IPS DF 4.7 (cell line): ENCODE measurements around the gene EXOC4.
"Not testable (repeated sequence)": the region's sequence is repeated elsewhere in the genome, so short reads cannot be mapped to it uniquely, and the experiment has no call there.

Source experiments
- DNase-seq: peaks from one replicate; pipeline ENCODE4 v3.0.0-alpha.2; 2013; ENCODE audit warnings: low spot score; ENCODE audit errors: extremely low read depth

EXOC4 gene

DNA sequence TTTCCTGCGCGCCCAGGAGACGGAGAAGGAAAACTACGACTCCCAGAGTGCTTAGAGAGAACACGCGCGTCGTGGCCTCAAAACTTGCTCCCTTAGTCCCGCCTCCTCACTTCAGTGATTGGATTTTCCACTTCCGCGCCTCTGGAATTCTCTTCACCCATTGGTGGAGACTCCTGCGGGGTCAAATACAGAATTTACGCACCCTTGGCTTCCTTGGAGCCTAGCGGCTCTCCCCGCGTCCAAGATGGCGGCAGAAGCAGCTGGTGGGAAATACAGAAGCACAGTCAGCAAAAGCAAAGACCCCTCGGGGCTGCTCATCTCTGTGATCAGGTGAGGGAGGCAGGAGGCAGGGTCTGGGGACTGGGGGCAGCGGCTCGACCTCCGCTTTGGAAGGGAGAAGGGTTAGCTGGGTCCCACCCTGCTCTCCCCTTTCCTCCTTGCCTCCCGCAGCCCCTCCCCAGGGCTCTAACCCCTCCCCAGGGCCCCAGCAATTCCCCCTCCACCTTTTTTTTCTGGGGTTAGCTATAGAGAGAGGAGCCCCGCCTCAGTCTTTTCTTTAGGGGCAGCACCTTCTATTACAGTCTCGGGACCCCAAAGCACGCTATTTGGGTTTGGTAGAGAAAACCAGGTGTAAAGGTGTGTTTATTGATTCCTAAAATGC lies at the start of gene EXOC4:
Gene EXOC4 (plus strand): TSS at position 221 of the 661 bp plus-strand sequence.
- peak; percentile 98 for DNase-seq

DNA sequence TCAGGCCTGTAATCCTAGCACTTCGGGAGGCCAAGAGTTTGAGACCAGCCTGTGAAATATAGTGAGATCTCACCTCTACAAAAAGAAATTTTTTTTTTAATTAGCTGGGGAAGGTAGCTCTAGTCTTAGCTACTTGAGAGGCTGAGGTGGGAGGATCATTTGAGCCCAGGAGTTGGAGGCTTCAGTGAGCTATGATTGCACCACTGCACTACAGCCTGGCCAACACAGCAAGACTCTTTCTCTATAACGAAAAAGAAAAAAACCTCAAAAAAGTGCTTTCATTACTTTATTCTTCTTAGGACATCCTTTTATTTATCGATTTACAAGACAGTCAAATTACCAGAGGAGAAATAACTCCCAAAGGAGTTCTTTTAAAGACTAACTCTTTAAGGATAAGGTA lies 49.4 kb upstream of the EXOC4 start:
- no peak for DNase-seq

- DNase-seq = no peak
These were observed 45.2 kb upstream of the EXOC4 start for GRCh38 chr7:133207687-133208086.

DNA sequence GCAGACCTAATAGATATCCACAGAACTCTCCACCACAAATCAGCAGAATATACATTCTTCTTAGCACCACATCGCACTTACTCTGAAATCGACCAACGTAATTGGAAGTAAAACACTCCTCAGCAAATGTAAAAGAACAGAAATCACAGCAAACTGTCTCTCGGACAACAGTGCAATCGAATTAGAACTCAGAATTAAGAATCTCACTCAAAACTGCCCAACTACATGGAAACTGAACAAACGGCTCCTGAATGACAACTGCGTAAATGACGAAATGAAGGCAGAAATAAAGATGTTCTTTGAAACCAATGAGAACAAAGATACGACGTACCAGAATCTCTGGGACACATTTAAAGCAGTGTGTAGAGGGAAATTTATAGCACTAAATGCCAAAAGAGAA lies 42.1 kb upstream of the EXOC4 start:
- DNase-seq = not testable (repeated sequence)

GRCh38 chr7:133213772-133214171 lies 39.1 kb upstream of the EXOC4 start:
- DNase-seq = not testable (repeated sequence)

- DNase-seq = no peak
These were observed 35.1 kb upstream of the EXOC4 start for GRCh38 chr7:133217773-133218172.

GRCh38 chr7:133230591-133231194 lies 22.2 kb upstream of the EXOC4 start:
- peak; percentile 44 for DNase-seq

GRCh38 chr7:133233142-133233541 lies 19.7 kb upstream of the EXOC4 start:
- no peak for DNase-seq

DNA sequence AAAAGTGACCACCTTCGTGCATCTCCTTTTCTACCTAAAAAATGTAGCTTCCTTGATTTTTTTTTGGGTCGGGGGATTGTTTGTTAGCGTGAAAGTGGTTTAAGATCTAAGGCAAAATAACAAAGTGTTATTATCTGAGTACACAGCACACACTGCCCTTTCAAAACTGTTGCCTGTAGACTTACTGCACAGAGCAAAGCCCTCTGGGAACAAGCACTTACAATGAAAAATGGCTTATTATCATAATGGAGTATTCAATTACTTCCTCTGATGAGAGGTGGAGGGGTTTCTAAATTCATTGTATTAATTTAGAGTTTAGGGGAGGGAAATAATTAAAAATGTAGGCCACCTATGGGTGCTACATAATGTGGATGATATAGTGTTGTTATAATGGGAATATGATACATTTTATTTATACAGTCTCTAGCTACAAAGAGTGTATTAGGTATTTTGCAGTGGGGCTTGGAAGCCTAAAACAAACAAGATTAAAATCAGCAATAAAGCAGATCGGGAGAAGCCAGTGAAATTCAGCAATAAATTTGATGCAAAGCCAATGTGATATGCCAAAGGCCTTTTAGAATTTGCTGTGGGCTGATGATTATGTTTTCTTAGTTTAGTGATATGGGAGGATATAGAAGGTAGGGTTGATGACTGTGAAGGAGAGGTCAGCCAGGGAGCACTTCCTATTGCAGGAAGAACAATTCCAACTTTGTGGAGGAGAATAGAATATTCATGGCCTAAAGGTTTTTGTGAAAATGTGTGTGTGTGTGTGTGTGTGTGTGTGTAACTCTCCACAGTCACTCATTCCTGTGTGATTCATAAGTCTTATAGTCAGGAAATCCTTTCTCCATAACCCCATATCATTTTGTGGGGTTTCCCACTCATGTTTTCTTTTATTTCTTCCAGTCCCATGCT lies 17.7 kb upstream of the EXOC4 start:
- DNase-seq = no peak

GRCh38 chr7:133237545-133237944 lies 15.3 kb upstream of the EXOC4 start:
- no peak for DNase-seq

DNA sequence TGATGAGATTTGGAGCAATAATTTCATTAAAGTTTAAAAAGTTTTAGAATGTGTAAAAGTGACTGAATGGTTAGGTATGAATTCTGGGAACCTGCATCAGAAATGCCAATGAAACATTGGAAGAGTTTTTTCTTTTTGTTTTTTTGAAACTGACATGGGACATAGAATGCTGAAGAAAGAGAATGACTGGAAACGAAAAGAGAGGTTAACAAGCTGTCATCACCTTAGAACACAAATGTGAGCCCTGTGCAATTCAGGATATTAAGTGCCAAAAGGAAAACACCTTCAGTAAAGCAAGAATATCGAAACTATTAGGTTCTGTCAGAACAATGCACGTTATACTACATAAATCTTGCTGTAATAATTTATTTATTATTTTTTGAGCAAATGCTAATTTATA lies 12.6 kb upstream of the EXOC4 start:
- no peak for DNase-seq

DNA sequence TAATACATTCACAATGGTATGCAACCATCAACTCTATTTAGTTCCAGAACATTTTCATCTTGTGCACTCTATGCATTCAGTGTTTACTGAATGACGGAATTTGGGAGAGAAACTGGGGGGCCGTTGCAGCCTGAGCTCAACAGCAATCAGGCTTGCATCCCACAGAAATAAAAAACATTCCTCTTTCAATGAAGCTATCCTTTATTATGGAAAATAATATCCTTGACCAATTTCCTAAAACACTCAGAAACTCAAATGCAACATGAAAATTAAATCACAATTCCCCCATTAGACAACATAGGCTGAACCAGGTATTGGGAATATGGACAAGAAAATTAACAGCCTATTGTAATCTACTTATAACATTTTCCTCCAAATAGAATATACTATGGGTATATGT lies 6.3 kb upstream of the EXOC4 start:
- no peak for DNase-seq

GRCh38 chr7:133248901-133249300 lies 4.0 kb upstream of the EXOC4 start:
- DNase-seq = no peak

- DNase-seq = no peak
These were observed 396 bp upstream of the EXOC4 start for GRCh38 chr7:133252506-133252857.

DNA sequence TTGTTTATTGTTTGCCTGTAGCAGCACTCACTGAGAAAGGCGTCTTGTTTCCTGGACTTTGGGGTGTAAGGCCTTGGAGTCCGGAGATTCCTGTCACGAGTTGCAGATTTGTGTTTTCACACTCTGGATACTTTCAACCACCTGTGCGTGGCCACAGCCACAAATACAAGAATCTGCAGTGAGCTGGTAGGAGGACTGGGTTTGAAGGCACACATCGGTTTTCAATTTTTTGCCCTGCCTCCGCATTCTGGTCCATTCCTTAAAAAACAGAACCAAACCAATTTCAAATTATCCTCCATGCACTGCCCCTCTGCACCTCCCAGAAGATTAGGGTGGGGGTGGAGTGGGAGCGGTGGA lies 619 bp downstream of the EXOC4 start:
- no peak for DNase-seq

DNA sequence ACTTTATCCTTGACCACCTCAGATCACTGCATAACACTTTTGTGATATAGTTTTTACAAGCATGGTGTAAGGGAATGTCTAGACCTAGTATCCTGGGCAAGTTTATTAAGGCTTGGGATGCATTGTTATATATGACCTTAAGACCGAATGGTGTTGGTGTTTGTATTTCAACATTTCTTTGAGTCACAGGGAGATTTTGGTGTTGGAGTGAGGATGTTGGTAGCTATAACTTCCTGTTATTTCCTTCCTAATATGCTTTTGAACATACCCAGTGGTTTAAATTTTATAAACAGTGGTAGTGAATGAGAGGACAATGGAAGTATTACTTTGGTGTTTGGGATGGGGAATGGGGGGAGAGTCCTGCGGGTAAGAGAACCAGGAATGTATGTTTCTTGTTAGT lies 2.6 kb downstream of the EXOC4 start:
- no peak for DNase-seq

DNA sequence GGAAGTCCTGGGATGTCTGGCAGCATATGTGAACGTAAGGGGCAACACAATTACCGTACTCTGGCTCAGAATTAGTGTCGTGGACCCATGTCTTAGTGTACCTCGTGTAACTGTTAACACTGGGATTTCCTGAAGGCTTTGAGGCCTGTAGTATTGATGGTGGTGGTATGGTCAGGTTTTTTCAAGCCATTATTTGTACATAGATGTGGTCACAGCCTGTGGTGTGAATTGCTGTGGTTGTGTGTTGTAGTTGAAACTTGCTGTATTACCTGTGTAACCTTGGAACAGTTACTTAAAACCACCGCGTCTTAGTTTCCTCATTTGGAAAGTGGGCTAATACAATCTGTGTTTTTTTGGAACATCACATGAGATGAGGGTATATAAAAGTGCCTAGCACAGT lies 5.3 kb downstream of the EXOC4 start:
- no peak for DNase-seq

DNA sequence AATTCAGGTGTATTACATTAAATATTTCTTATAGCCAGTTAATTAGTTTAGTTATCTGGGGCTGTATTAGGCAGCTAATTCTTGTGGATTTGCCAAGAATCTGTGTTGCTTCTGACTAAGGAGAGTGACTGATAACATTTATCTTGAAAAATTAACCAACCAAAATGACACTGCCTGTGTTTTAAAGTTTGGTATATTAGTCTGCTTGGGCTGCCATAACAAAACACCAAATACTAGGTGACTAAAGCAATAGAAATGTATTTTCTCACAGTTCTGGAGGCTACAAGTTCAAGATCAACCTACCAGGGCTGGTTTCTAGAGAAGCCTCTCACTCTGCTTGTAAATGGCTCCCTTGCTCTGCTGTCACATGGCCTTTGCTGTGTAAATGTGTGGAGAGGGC lies 12.9 kb downstream of the EXOC4 start:
- no peak for DNase-seq

DNA sequence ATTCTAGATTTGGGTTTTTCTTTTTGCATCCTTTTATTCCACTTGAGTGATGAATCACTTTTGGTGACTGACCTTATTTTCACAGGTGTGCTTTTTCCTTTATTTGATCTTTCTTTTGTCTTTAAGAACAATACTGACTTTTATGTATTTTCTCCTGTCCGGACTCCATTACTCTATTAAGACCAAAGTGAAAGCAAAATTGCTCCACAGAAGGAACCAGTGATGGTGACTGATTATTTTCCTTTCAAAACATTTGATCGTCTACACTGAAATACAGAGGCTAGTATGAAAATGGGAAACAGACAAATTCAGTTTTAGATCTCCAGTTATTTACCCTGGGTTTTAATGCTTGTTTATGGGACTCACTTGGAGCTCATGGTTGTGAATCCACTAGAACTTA lies 15.5 kb downstream of the EXOC4 start:
- DNase-seq = no peak

- DNase-seq = no peak
These were observed 19.5 kb downstream of the EXOC4 start for GRCh38 chr7:133272336-133272735.

- DNase-seq = no peak
These were observed 20.3 kb downstream of the EXOC4 start for GRCh38 chr7:133273227-133273626.

DNA sequence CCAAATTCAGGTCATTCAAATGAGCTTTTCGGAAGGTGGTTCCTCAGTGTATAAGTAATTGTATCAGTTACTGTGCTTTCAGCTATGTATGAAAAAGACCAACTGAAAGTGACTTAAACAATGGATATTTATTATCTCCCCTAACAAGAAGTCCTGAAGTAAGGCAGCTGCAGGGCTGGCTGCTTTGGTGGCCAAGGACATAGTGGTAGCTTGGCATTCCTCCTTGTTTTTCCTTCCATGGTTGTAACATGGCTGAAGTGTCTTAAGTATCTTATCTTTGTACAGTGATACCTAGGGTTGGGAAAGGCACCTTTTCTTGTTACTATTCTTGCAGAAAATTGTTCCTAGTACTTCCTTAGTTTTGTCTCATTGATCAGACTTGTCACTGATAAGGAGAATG lies 21.4 kb downstream of the EXOC4 start:
- no peak for DNase-seq

DNA sequence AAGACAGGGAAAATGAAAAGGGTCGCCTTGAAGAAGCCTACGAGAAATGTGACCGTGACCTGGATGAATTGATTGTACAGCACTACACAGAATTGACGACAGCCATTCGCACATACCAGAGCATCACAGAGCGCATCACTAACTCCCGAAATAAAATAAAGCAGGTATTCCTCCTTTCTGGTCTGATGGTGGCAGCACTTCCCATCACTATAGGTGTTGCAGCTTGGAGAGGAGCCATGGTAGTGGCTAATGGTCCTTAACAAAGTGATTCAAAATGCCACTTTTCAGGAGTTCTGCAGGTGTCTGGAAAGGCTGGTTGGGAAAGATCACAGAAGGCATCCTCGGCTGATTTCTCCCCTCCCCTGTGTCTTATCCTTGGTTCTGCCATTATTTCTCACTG lies 22.1 kb downstream of the EXOC4 start:
- peak; percentile 7 for DNase-seq
